Ishikawa (cell line): Measurements from ENCODE around the gene NOM1.

Source experiments
- CEBPB ChIP-seq: IDR thresholded peaks from 2 replicates; pipeline ENCODE4 v1.6.1; 2012
- CREB1 ChIP-seq: IDR thresholded peaks from 2 replicates; pipeline ENCODE4 v1.6.1; 2012; ENCODE audit warnings: low read depth
- EGR1 ChIP-seq: IDR thresholded peaks from 2 replicates; pipeline ENCODE4 v1.6.1; 2012
- EP300 ChIP-seq: IDR thresholded peaks from 2 replicates; pipeline ENCODE4 v1.6.1; 2012; ENCODE audit warnings: borderline replicate concordance
- FOXM1 ChIP-seq: IDR thresholded peaks from 2 replicates; pipeline ENCODE4 v1.6.1; 2012; ENCODE audit warnings: low read depth, borderline replicate concordance
- MAX ChIP-seq: IDR thresholded peaks from 2 replicates; pipeline ENCODE4 v1.6.1; 2012
- NFIC ChIP-seq: IDR thresholded peaks from 2 replicates; pipeline ENCODE4 v1.6.1; 2012
- RAD21 ChIP-seq: IDR thresholded peaks from 2 replicates; pipeline ENCODE4 v1.6.1; 2012; ENCODE audit warnings: low read depth
- REST ChIP-seq: IDR thresholded peaks from 2 replicates; pipeline ENCODE4 v1.6.1; 2012; ENCODE audit warnings: low read depth, mild to moderate bottlenecking
- TAF1 ChIP-seq: IDR thresholded peaks from 2 replicates; pipeline ENCODE4 v1.6.1; 2012; ENCODE audit warnings: low read depth, mild to moderate bottlenecking
- TCF12 ChIP-seq: IDR thresholded peaks from 2 replicates; pipeline ENCODE4 v1.6.1; 2012; ENCODE audit warnings: low read depth
- TEAD4 ChIP-seq: IDR thresholded peaks from 2 replicates; pipeline ENCODE4 v1.6.1; 2012
- USF1 ChIP-seq: IDR thresholded peaks from 2 replicates; pipeline ENCODE4 v1.6.1; 2012
- YY1 ChIP-seq: IDR thresholded peaks from 2 replicates; pipeline ENCODE4 v1.6.1; 2012; ENCODE audit warnings: low read depth
- ZBTB7A ChIP-seq: IDR thresholded peaks from 2 replicates; pipeline ENCODE4 v1.6.1; 2012; ENCODE audit warnings: low read depth

The NOM1 gene

GRCh38 chr7:156985101-156985992 is 35.8 kb downstream of the NOM1 start:
- TF ChIP-seq TAF1 (no peak), USF1 (no peak), NFIC (no peak), TEAD4 (no peak), REST (no peak), CREB1 (no peak), FOXM1 (no peak), MAX (no peak), EP300 (no peak)

GRCh38 chr7:156986378-156986777 is 36.9 kb downstream of the NOM1 start:
- TF ChIP-seq REST = no peak
- TF ChIP-seq MAX = no peak
- TF ChIP-seq EP300 = no peak
- no peak for TF ChIP-seq CREB1
- no peak for TF ChIP-seq TAF1
- TF ChIP-seq TEAD4 = no peak
- no peak for TF ChIP-seq ZBTB7A
- no peak for TF ChIP-seq FOXM1
- no peak for TF ChIP-seq USF1
- no peak for TF ChIP-seq EGR1
- no peak for TF ChIP-seq TCF12
- no peak for TF ChIP-seq RAD21
- TF ChIP-seq CEBPB = no peak
- no peak for TF ChIP-seq YY1
- TF ChIP-seq NFIC = no peak

GRCh38 chr7:156988343-156989185 is 39.1 kb downstream of the NOM1 start:
- TF ChIP-seq RAD21 = no peak
- TF ChIP-seq FOXM1 = no peak
- no peak for TF ChIP-seq CEBPB
- no peak for TF ChIP-seq MAX
- TF ChIP-seq EGR1 = no peak
- TF ChIP-seq ZBTB7A = no peak
- no peak for TF ChIP-seq YY1
- TF ChIP-seq NFIC = no peak
- no peak for TF ChIP-seq CREB1
- no peak for TF ChIP-seq TAF1
- no peak for TF ChIP-seq REST
- TF ChIP-seq TEAD4 = no peak
- TF ChIP-seq USF1 = no peak
